Suprapubic skin (tissue), 4 donors: Measurements from ENCODE around the gene PSME3IP1. TPM values are rescaled to one million over a fixed set of nuclear protein-coding genes. Genes with fewer than 3 reads are reported as not detected.
"Not testable (repeated sequence)": the region's sequence is repeated elsewhere in the genome, so short reads cannot be mapped to it uniquely, and the experiment has no call there.

Experiments
- DNase-seq, 2 donors: peaks; one replicate each; pipeline ENCODE4 v3.0.0-alpha.2; 2019; ENCODE audit warnings: low spot score in 2 of 2
- H3K27ac ChIP-seq: fragments of 200-600 bp; sonication (generic); one replicate; pipeline ENCODE4 v1.5.1; 2019
- H3K27me3 ChIP-seq: fragments of 200-600 bp; sonication (generic); one replicate; pipeline ENCODE4 v1.5.1; 2019
- H3K36me3 ChIP-seq: fragments of 200-600 bp; sonication (generic); one replicate; pipeline ENCODE4 v1.5.1; 2019
- H3K4me1 ChIP-seq: fragments of 200-600 bp; sonication (generic); one replicate; pipeline ENCODE4 v1.5.1; 2019
- H3K4me3 ChIP-seq: fragments of 200-600 bp; sonication (generic); one replicate; pipeline ENCODE4 v1.5.1; 2019; ENCODE audit warnings: mild to moderate bottlenecking
- H3K9me3 ChIP-seq: fragments of 200-600 bp; sonication (generic); one replicate; pipeline ENCODE4 v1.5.1; 2019
- EP300 ChIP-seq: sonication (generic); formaldehyde crosslinking; IDR thresholded peaks from one replicate; pipeline ENCODE4 v1.6.1; 2017; ENCODE audit warnings: antibody characterized with exemption
- POLR2A ChIP-seq, 2 donors: fragments of 450-650 bp; IDR thresholded peaks; one replicate each; pipeline ENCODE4 v1.6.1; 2017; ENCODE audit warnings: antibody characterized with exemption in 2 of 2, mild to moderate bottlenecking in 2 of 2, moderate library complexity in 2 of 2
- POLR2AphosphoS5 ChIP-seq, 3 donors: sonication (generic); formaldehyde crosslinking; IDR thresholded peaks; one replicate each; pipeline ENCODE4 v1.6.1; 2017; ENCODE audit warnings: antibody characterized with exemption in 3 of 3
- WGBS: methylation state at CpG from one replicate; pipeline ENCODE4 v1.1.5; 2018; 5-methylcytosine and 5-hydroxymethylcytosine counted together
- total RNA-seq, 4 donors: library from RNA; depleted of rRNA; stranded (reverse); fragments of >200 nt; gene quantifications; one replicate each; pipeline ENCODE4 v1.1.0, GENCODE V29; 2016
- TF ChIP-seq, protein P1 (sequence below), 2 donors: fragments of 200-600 bp in 1 of 2; fragments of 450-650 bp in 1 of 2; sonication (generic) in 1 of 2; IDR thresholded peaks; one replicate each; pipeline ENCODE4 v1.5.1; 2016 to 2019; ENCODE audit warnings: antibody characterized with exemption in 2 of 2, mild to moderate bottlenecking in 1 of 2, moderate library complexity in 1 of 2

PSME3IP1 gene
- total RNA-seq, 4 donors from 2014 or later = 47.1 to 109 (median 60.3) TPM

DNA sequence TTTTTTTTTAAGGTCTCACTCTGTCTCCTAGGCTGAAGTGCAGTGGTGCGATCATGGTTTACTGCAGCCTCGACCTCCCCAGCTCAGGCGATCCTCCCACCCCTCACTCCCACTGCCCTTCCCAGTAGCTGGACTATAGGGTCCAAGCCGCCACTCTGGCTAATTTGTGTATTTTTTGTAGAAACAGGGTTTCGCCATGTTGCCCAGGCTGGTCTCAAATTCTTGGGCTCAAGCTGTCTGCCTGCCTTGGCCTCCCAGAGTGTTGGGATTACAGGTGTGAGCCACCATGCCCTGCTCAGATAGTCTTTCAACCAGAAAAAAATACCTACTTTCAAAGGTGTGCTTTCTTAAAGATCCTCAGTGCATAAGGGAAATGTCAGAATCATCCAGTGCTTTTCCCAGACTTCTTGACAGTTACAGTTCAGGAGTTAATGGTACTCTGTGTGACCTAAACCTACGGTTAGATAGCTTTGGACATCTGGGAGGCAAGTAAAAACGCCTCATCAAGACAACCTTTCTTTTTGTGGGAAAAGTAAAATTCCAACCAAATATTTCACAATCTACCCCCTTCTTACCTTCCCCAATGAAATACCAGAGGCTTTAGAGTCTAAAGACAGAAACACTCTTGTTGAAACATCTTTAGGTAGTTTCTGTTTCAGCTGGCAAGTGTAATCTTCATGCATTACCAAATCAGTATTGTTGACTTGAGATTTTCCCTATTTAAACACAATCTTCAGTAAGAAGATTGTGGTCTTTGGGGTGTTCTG is 7.1 kb upstream of the PSME3IP1 start:
- Histone ChIP-seq H3K9me3 (no peaks in the 10 kb centered on the region), H3K27me3 (no peaks in the 10 kb centered on the region), H3K4me1 (peaks cover 34% of the 10 kb centered on the region), H3K36me3 (no peaks in the 10 kb centered on the region), H3K4me3 (no peak overlapping the region), H3K27ac (no peak overlapping the region)
- WGBS = 79% methylated on average over 7 of the region's 7 CpGs
- TF ChIP-seq POLR2AphosphoS5 (IDR thresholded peaks at IDR 0.05) = no peak
- no peak for TF ChIP-seq EP300
- TF ChIP-seq POLR2A (IDR thresholded peaks at IDR 0.05) = no peak
- TF ChIP-seq, protein P1, sequence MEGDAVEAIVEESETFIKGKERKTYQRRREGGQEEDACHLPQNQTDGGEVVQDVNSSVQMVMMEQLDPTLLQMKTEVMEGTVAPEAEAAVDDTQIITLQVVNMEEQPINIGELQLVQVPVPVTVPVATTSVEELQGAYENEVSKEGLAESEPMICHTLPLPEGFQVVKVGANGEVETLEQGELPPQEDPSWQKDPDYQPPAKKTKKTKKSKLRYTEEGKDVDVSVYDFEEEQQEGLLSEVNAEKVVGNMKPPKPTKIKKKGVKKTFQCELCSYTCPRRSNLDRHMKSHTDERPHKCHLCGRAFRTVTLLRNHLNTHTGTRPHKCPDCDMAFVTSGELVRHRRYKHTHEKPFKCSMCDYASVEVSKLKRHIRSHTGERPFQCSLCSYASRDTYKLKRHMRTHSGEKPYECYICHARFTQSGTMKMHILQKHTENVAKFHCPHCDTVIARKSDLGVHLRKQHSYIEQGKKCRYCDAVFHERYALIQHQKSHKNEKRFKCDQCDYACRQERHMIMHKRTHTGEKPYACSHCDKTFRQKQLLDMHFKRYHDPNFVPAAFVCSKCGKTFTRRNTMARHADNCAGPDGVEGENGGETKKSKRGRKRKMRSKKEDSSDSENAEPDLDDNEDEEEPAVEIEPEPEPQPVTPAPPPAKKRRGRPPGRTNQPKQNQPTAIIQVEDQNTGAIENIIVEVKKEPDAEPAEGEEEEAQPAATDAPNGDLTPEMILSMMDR (IDR thresholded peaks at IDR 0.05) = no peak
- no peak for DNase-seq

GRCh38 chr16:57192146-57192545 is 6.3 kb upstream of the PSME3IP1 start:
- Histone ChIP-seq H3K27me3 (no peaks in the 10 kb centered on the region), H3K4me3 (no peak overlapping the region), H3K4me1 (peaks cover 42% of the 10 kb centered on the region), H3K9me3 (no peaks in the 10 kb centered on the region), H3K27ac (no peak overlapping the region), H3K36me3 (no peaks in the 10 kb centered on the region)
- DNase-seq = no peak
- TF ChIP-seq POLR2AphosphoS5 (IDR thresholded peaks at IDR 0.05) (no peak), EP300 (no peak), POLR2A (IDR thresholded peaks at IDR 0.05) (no peak)
- TF ChIP-seq, protein P1 (IDR thresholded peaks at IDR 0.05) = no peak
- 83% methylated on average over 3 of the region's 3 CpGs for WGBS

DNA sequence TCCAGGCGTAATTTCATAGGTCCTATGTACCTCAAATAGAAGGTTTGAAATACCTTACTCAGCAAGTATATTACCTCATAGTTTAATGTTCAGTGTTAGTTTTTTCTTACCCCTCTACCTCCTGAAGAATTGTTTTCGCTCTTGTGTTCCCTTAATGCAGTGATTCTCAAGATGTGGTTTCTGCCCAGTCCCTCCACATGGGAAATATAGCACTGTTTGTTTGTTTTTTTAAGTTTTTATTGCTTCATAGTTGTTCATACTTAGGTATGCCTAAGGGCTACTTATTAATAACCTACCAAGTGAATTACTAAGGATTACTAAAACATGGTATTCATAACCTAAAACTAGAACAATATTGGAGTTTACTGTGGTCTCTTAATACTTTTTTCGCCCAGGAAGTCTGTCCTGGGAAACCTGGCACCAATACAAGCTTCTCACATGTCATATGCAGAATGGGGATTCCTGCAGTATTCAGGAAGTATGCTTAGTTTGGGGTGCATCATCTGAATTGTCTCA is 5.3 kb upstream of the PSME3IP1 start:
- Histone ChIP-seq H3K4me1 (peaks cover 43% of the 10 kb centered on the region), H3K27ac (no peak overlapping the region), H3K9me3 (no peaks in the 10 kb centered on the region), H3K4me3 (no peak overlapping the region), H3K27me3 (no peaks in the 10 kb centered on the region), H3K36me3 (no peaks in the 10 kb centered on the region)
- DNase-seq = no peak
- TF ChIP-seq POLR2AphosphoS5 (IDR thresholded peaks at IDR 0.05) = no peak
- TF ChIP-seq POLR2A (IDR thresholded peaks at IDR 0.05) = no peak
- TF ChIP-seq, protein P1 (IDR thresholded peaks at IDR 0.05) = no peak
- WGBS = 62% methylated on average over 3 of the region's 3 CpGs

DNA sequence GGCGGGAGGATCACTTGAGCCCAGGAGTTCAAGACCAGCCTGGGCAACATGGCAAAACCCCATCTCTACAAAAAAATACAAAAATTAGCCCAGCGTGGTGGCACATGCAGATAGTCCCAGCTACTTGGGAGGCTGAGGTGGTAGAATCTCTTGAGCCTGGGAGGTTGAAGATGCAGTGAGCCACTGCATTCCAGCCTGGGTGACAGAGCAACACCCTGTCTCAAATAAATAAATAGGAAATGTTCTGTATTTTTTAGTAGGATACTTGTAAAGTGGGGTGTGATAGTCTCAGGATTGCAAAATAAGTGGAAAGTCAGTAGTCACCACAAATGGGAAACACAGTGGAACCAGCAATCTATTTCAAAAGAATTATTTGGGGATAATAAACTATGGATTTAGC is 4.3 kb upstream of the PSME3IP1 start:
- Histone ChIP-seq H3K4me1 (peaks cover 42% of the 10 kb centered on the region), H3K4me3 (no peak overlapping the region), H3K27me3 (no peaks in the 10 kb centered on the region), H3K27ac (no peak overlapping the region), H3K9me3 (no peaks in the 10 kb centered on the region), H3K36me3 (no peaks in the 10 kb centered on the region)
- TF ChIP-seq, protein P1 (IDR thresholded peaks at IDR 0.05) = no peak
- TF ChIP-seq EP300 (no peak), POLR2A (IDR thresholded peaks at IDR 0.05) (no peak), POLR2AphosphoS5 (IDR thresholded peaks at IDR 0.05) (no peak)
- DNase-seq = no peak
- WGBS = 98% methylated on average over 2 of the region's 2 CpGs

GRCh38 chr16:57189527-57189926 is 3.7 kb upstream of the PSME3IP1 start:
- H3K4me3 ChIP-seq, H3K27ac ChIP-seq, H3K36me3 ChIP-seq, DNase-seq, H3K9me3 ChIP-seq, H3K27me3 ChIP-seq: not testable (repeated sequence)
- WGBS = 98% methylated on average over 4 of the region's 4 CpGs
- H3K4me1 ChIP-seq = peaks cover 42% of the 10 kb centered on the region

DNA sequence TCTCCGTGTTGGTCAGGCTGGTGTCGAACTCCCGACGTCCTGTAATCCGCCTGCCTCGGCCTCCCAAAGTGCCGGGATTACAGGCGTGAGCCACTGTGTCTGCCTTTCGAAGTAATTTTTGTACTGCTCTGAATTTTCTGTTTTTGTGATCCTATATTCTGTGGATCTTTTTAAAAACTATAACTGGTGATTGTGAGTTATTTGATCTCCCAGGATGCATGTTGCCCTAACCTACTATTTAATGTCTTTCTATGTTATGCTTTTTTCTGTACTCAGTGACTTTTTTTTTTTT is 2.8 kb upstream of the PSME3IP1 start:
- DNase-seq = no peak
- Histone ChIP-seq H3K36me3 (no peaks in the 10 kb centered on the region), H3K4me1 (peaks cover 44% of the 10 kb centered on the region), H3K27ac (no peak overlapping the region), H3K9me3 (no peaks in the 10 kb centered on the region), H3K27me3 (no peaks in the 10 kb centered on the region), H3K4me3 (no peak overlapping the region)
- 93% methylated on average over 9 of the region's 9 CpGs for WGBS
- TF ChIP-seq POLR2A (IDR thresholded peaks at IDR 0.05) (no peak), EP300 (no peak)

- Histone ChIP-seq H3K4me3 (peak overlapping the region; percentile 98), H3K27ac (peak overlapping the region; percentile 97), H3K4me1 (peaks cover 44% of the 10 kb centered on the region)
- H3K27me3 ChIP-seq, H3K36me3 ChIP-seq, DNase-seq, H3K9me3 ChIP-seq: not testable (repeated sequence)
- 71% methylated on average over 18 of the region's 18 CpGs for WGBS
Observed at GRCh38 chr16:57187902-57188710, 2.3 kb upstream of the PSME3IP1 start.
